GM23338 (cell line): ENCODE results near the gene WDCP. TPM values are rescaled to one million over a fixed set of nuclear protein-coding genes. Genes with fewer than 3 reads are reported as not detected.

Experiments used
- ATAC-seq: fragments of 200-7000 bp; cut with Tn5 transposase; 3 replicates; pipeline ENCODE4 v1.9.1; 2020
- DNase-seq: peaks from one replicate; pipeline ENCODE4 v3.0.0-alpha.2; 2015; ENCODE audit warnings: low spot score
- H2AFZ ChIP-seq: fragments of 200-600 bp; sonication (generic); 2 replicates; pipeline ENCODE4 v1.8.0; 2016; ENCODE audit warnings: antibody characterized with exemption, mild to moderate bottlenecking, moderate library complexity
- H3F3A ChIP-seq: fragments of 200-600 bp; sonication (generic); replicated peaks from 2 replicates; pipeline ENCODE4 v1.8.0; 2017; ENCODE audit warnings: antibody characterized with exemption, mixed run types, low read depth
- H3K27ac ChIP-seq: fragments of 200-600 bp; sonication (generic); 2 replicates; pipeline ENCODE4 v1.6.1; 2016; ENCODE audit warnings: low read depth
- H3K27me3 ChIP-seq: fragments of 200-600 bp; sonication (generic); 2 replicates; pipeline ENCODE4 v1.8.0; 2016; ENCODE audit warnings: mild to moderate bottlenecking, mixed run types, moderate library complexity; ENCODE audit not compliant: insufficient read depth
- H3K36me3 ChIP-seq: fragments of 200-600 bp; sonication (generic); 2 replicates; pipeline ENCODE4 v1.8.0; 2016; ENCODE audit warnings: mild to moderate bottlenecking; ENCODE audit not compliant: insufficient read depth
- H3K4me1 ChIP-seq: fragments of 200-600 bp; sonication (generic); 2 replicates; pipeline ENCODE4 v1.8.0; 2016; ENCODE audit warnings: mild to moderate bottlenecking, moderate library complexity; ENCODE audit not compliant: insufficient read depth
- H3K4me2 ChIP-seq: fragments of 200-600 bp; sonication (generic); 2 replicates; pipeline ENCODE4 v1.7.1; 2017; ENCODE audit warnings: mixed run types
- H3K4me3 ChIP-seq: fragments of 200-600 bp; sonication (generic); 2 replicates; pipeline ENCODE4 v1.6.1; 2016; ENCODE audit warnings: mixed run types
- H3K79me2 ChIP-seq: fragments of 200-600 bp; sonication (generic); replicated peaks from 2 replicates; pipeline ENCODE4 v1.8.0; 2017; ENCODE audit warnings: mild to moderate bottlenecking; ENCODE audit not compliant: insufficient read depth
- H3K9me2 ChIP-seq: fragments of 200-600 bp; sonication (generic); 2 replicates; pipeline ENCODE4 v1.8.0; 2017; ENCODE audit not compliant: insufficient read depth
- H4K20me1 ChIP-seq: fragments of 200-600 bp; sonication (generic); replicated peaks from 2 replicates; pipeline ENCODE4 v1.8.0; 2017; ENCODE audit warnings: mild to moderate bottlenecking; ENCODE audit not compliant: insufficient read depth
- H3K27ac Mint-ChIP-seq: 2 replicates; pipeline ENCODE4 v1.8.0; 2020; ENCODE audit warnings: inconsistent platforms, mild to moderate bottlenecking, moderate library complexity, mixed read lengths
- H3K27me3 Mint-ChIP-seq: 3 replicates; pipeline ENCODE4 v1.8.0; 2022; ENCODE audit warnings: low read depth, mild to moderate bottlenecking, moderate library complexity, mixed read lengths, inconsistent platforms; ENCODE audit not compliant: insufficient read depth, poor library complexity
- H3K36me3 Mint-ChIP-seq: 3 replicates; pipeline ENCODE4 v1.8.0; 2021; ENCODE audit warnings: low read depth, mild to moderate bottlenecking, inconsistent platforms, moderate library complexity, mixed read lengths
- H3K4me1 Mint-ChIP-seq: 3 replicates; pipeline ENCODE4 v1.8.0; 2020; ENCODE audit warnings: mild to moderate bottlenecking, inconsistent platforms, mixed read lengths
- H3K4me3 Mint-ChIP-seq: 3 replicates; pipeline ENCODE4 v1.8.0; 2021; ENCODE audit warnings: moderate library complexity, mild to moderate bottlenecking, inconsistent platforms, mixed read lengths
- H3K9me3 Mint-ChIP-seq: 3 replicates; pipeline ENCODE4 v1.8.0; 2020; ENCODE audit warnings: moderate library complexity, mild to moderate bottlenecking, inconsistent platforms, mixed read lengths
- CREB1 ChIP-seq: fragments of 250-450 bp; sonication (Bioruptor Pico); IDR thresholded peaks from 2 replicates; pipeline ENCODE4 v1.5.0; 2020; ENCODE audit warnings: low read depth, mild to moderate bottlenecking, moderate library complexity
- EZH2 ChIP-seq: fragments of 200-600 bp; sonication (generic); IDR thresholded peaks from one replicate; pipeline ENCODE4 v1.8.0; 2017; ENCODE audit warnings: antibody characterized with exemption, mild to moderate bottlenecking, low read depth; ENCODE audit not compliant: unreplicated experiment
- EZH2phosphoT487 ChIP-seq: fragments of 200-600 bp; sonication (generic); IDR thresholded peaks from one replicate; pipeline ENCODE4 v1.8.1; 2018; ENCODE audit warnings: antibody characterized with exemption; ENCODE audit not compliant: unreplicated experiment
- JUNB ChIP-seq: IDR thresholded peaks from one replicate; pipeline ENCODE4 v1.6.1; 2016; ENCODE audit warnings: antibody characterized with exemption; ENCODE audit not compliant: unreplicated experiment
- NANOG ChIP-seq: IDR thresholded peaks from 2 replicates; pipeline ENCODE4 v1.6.1; 2016; ENCODE audit warnings: antibody characterized with exemption, borderline replicate concordance
- POLR2AphosphoS5 ChIP-seq: IDR thresholded peaks from 2 replicates; pipeline ENCODE4 v1.6.1; 2016; ENCODE audit warnings: antibody characterized with exemption, low read depth
- STAT1 ChIP-seq: IDR thresholded peaks from one replicate; pipeline ENCODE4 v1.6.1; 2016; ENCODE audit warnings: antibody characterized with exemption; ENCODE audit not compliant: unreplicated experiment
- ZNF114 ChIP-seq: fragments of 250-450 bp; sonication (Bioruptor Pico); IDR thresholded peaks from 2 replicates; pipeline ENCODE4 v1.5.0; 2020; ENCODE audit warnings: mild to moderate bottlenecking, moderate library complexity
- ZNF331 ChIP-seq: fragments of 250-450 bp; sonication (Bioruptor Pico); IDR thresholded peaks from 2 replicates; pipeline ENCODE4 v1.5.0; 2020; ENCODE audit warnings: low read depth, mild to moderate bottlenecking, moderate library complexity
- polyA plus RNA-seq: library from polyadenylated mRNA; unstranded; fragments of >200 nt; fragmentation: Nextera tagmentation; extraction: Ambion mirVana; gene quantifications from 2 replicates; pipeline ENCODE4 v1.2.1, GENCODE V29; 2016
- total RNA-seq: library from RNA; depleted of rRNA; stranded (reverse); fragments of >200 nt; shearing (Covaris generic); gene quantifications from 2 replicates; pipeline ENCODE4 v1.2.3, GENCODE V29; 2014
- TF ChIP-seq, protein P1 (sequence below): IDR thresholded peaks from one replicate; pipeline ENCODE4 v1.6.1; 2018; ENCODE audit warnings: antibody characterized with exemption; ENCODE audit not compliant: unreplicated experiment
- TF ChIP-seq, protein P2 (sequence below): fragments of 250-450 bp; sonication (Bioruptor Pico); IDR thresholded peaks from 2 replicates; pipeline ENCODE4 v1.5.0; 2020; ENCODE audit warnings: mild to moderate bottlenecking, moderate library complexity
- TF ChIP-seq, protein P3 (sequence below): IDR thresholded peaks from 2 replicates; pipeline ENCODE4 v1.6.1; 2016; ENCODE audit warnings: antibody characterized with exemption
- TF ChIP-seq, protein P4 (sequence below), 2 experiments: fragments of 200-600 bp in 1 of 2; sonication (generic) in 1 of 2; conservative IDR thresholded peaks; 2 replicates each; pipeline versions ENCODE4 v1.5.1 to v1.6.1; 2016 to 2017; ENCODE audit warnings: antibody characterized with exemption in 2 of 2, low read depth in 2 of 2, mild to moderate bottlenecking in 2 of 2, moderate library complexity in 1 of 2

Gene WDCP
- total and polyA plus RNA-seq, 2 experiments from 2014 or later: 10.5 to 28.6 TPM

DNA sequence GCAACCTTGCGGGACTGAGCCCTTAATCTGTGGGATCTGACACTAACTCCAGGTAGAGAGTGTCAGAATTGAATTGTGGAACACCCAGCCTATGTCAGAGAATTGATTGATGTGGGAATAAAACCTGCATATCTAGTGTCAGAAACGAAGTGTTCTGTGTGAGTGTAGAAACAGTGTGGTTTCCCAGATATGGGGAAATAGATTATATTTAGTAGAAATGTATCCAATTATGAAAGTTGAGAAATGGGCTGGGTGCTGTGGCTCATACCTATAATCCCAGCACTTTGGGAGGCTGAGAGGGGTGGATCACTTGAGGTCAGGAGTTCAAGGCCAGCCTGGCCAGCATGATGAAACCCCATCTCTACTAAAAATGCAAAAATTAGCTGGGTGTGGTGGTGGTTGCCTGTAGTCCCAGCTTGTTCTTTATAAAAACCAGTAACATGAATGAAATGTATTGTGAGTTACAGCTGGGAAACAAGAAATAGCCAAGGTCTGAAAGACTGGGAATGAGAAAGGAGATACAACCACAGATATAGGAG, 41.7 kb upstream of the WDCP start:
- H3K4me1 ChIP-seq: peaks cover 5% of the 10 kb centered on the region; the same call in 1 of the 2 replicates
- Mint-ChIP-seq H3K27ac (no peak overlapping the region), H3K9me3 (no peaks in the 10 kb centered on the region), H3K27me3 (peaks cover 5% of the 10 kb centered on the region), H3K4me1 (peaks cover 5% of the 10 kb centered on the region), H3K4me3 (no peak overlapping the region), H3K36me3 (no peaks in the 10 kb centered on the region)
- H3K4me3 ChIP-seq: no peak overlapping the region
- ATAC-seq (no peak), DNase-seq (no peak)
- TF ChIP-seq EZH2phosphoT487: no peak
- TF ChIP-seq JUNB: no peak
- TF ChIP-seq STAT1: no peak
- TF ChIP-seq, protein P1, sequence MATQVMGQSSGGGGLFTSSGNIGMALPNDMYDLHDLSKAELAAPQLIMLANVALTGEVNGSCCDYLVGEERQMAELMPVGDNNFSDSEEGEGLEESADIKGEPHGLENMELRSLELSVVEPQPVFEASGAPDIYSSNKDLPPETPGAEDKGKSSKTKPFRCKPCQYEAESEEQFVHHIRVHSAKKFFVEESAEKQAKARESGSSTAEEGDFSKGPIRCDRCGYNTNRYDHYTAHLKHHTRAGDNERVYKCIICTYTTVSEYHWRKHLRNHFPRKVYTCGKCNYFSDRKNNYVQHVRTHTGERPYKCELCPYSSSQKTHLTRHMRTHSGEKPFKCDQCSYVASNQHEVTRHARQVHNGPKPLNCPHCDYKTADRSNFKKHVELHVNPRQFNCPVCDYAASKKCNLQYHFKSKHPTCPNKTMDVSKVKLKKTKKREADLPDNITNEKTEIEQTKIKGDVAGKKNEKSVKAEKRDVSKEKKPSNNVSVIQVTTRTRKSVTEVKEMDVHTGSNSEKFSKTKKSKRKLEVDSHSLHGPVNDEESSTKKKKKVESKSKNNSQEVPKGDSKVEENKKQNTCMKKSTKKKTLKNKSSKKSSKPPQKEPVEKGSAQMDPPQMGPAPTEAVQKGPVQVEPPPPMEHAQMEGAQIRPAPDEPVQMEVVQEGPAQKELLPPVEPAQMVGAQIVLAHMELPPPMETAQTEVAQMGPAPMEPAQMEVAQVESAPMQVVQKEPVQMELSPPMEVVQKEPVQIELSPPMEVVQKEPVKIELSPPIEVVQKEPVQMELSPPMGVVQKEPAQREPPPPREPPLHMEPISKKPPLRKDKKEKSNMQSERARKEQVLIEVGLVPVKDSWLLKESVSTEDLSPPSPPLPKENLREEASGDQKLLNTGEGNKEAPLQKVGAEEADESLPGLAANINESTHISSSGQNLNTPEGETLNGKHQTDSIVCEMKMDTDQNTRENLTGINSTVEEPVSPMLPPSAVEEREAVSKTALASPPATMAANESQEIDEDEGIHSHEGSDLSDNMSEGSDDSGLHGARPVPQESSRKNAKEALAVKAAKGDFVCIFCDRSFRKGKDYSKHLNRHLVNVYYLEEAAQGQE: no peak
- no peak for TF ChIP-seq EZH2
- TF ChIP-seq POLR2AphosphoS5: no peak
- TF ChIP-seq, protein P2, sequence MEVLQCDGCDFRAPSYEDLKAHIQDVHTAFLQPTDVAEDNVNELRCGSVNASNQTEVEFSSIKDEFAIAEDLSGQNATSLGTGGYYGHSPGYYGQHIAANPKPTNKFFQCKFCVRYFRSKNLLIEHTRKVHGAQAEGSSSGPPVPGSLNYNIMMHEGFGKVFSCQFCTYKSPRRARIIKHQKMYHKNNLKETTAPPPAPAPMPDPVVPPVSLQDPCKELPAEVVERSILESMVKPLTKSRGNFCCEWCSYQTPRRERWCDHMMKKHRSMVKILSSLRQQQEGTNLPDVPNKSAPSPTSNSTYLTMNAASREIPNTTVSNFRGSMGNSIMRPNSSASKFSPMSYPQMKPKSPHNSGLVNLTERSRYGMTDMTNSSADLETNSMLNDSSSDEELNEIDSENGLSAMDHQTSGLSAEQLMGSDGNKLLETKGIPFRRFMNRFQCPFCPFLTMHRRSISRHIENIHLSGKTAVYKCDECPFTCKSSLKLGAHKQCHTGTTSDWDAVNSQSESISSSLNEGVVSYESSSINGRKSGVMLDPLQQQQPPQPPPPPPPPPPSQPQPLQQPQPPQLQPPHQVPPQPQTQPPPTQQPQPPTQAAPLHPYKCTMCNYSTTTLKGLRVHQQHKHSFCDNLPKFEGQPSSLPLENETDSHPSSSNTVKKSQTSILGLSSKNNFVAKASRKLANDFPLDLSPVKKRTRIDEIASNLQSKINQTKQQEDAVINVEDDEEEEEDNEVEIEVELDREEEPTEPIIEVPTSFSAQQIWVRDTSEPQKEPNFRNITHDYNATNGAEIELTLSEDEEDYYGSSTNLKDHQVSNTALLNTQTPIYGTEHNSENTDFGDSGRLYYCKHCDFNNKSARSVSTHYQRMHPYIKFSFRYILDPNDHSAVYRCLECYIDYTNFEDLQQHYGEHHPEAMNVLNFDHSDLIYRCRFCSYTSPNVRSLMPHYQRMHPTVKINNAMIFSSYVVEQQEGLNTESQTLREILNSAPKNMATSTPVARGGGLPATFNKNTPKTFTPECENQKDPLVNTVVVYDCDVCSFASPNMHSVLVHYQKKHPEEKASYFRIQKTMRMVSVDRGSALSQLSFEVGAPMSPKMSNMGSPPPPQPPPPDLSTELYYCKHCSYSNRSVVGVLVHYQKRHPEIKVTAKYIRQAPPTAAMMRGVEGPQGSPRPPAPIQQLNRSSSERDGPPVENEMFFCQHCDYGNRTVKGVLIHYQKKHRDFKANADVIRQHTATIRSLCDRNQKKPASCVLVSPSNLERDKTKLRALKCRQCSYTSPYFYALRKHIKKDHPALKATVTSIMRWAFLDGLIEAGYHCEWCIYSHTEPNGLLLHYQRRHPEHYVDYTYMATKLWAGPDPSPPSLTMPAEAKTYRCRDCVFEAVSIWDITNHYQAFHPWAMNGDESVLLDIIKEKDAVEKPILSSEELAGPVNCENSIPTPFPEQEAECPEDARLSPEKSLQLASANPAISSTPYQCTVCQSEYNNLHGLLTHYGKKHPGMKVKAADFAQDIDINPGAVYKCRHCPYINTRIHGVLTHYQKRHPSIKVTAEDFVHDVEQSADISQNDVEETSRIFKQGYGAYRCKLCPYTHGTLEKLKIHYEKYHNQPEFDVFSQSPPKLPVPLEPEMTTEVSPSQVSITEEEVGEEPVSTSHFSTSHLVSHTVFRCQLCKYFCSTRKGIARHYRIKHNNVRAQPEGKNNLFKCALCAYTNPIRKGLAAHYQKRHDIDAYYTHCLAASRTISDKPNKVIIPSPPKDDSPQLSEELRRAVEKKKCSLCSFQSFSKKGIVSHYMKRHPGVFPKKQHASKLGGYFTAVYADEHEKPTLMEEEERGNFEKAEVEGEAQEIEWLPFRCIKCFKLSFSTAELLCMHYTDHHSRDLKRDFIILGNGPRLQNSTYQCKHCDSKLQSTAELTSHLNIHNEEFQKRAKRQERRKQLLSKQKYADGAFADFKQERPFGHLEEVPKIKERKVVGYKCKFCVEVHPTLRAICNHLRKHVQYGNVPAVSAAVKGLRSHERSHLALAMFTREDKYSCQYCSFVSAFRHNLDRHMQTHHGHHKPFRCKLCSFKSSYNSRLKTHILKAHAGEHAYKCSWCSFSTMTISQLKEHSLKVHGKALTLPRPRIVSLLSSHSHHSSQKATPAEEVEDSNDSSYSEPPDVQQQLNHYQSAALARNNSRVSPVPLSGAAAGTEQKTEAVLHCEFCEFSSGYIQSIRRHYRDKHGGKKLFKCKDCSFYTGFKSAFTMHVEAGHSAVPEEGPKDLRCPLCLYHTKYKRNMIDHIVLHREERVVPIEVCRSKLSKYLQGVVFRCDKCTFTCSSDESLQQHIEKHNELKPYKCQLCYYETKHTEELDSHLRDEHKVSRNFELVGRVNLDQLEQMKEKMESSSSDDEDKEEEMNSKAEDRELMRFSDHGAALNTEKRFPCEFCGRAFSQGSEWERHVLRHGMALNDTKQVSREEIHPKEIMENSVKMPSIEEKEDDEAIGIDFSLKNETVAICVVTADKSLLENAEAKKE (CRISPR knock-in tag): no peak
- no peak for TF ChIP-seq ZNF114 (CRISPR knock-in tag)
- TF ChIP-seq, protein P3, sequence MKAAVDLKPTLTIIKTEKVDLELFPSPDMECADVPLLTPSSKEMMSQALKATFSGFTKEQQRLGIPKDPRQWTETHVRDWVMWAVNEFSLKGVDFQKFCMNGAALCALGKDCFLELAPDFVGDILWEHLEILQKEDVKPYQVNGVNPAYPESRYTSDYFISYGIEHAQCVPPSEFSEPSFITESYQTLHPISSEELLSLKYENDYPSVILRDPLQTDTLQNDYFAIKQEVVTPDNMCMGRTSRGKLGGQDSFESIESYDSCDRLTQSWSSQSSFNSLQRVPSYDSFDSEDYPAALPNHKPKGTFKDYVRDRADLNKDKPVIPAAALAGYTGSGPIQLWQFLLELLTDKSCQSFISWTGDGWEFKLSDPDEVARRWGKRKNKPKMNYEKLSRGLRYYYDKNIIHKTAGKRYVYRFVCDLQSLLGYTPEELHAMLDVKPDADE: no peak
- no peak for TF ChIP-seq ZNF331 (CRISPR knock-in tag)
- TF ChIP-seq, protein P4, sequence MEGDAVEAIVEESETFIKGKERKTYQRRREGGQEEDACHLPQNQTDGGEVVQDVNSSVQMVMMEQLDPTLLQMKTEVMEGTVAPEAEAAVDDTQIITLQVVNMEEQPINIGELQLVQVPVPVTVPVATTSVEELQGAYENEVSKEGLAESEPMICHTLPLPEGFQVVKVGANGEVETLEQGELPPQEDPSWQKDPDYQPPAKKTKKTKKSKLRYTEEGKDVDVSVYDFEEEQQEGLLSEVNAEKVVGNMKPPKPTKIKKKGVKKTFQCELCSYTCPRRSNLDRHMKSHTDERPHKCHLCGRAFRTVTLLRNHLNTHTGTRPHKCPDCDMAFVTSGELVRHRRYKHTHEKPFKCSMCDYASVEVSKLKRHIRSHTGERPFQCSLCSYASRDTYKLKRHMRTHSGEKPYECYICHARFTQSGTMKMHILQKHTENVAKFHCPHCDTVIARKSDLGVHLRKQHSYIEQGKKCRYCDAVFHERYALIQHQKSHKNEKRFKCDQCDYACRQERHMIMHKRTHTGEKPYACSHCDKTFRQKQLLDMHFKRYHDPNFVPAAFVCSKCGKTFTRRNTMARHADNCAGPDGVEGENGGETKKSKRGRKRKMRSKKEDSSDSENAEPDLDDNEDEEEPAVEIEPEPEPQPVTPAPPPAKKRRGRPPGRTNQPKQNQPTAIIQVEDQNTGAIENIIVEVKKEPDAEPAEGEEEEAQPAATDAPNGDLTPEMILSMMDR (conservative IDR thresholded peaks at IDR 0.05; ENCODE audit: low read depth in 2 of 2): no peak
- no peak for TF ChIP-seq NANOG
- TF ChIP-seq CREB1 (CRISPR knock-in tag): no peak
- H3K79me2 ChIP-seq: no peaks in the 10 kb centered on the region
- H3K9me2 ChIP-seq: no peaks in the 10 kb centered on the region
- no peaks in the 10 kb centered on the region for H3K27me3 ChIP-seq
- no peak overlapping the region for H3K27ac ChIP-seq
- 0 out of 2 replicates have a peak, but pooled peaks cover 7% of the 10 kb centered on the region for H3F3A ChIP-seq
- no peaks in the 10 kb centered on the region for H3K36me3 ChIP-seq
- H4K20me1 ChIP-seq: no peaks in the 10 kb centered on the region
- H3K4me2 ChIP-seq: no peak overlapping the region
- no peak overlapping the region for H2AFZ ChIP-seq
